GM18870 (cell line): ENCODE measurements around the gene FBXW8.

Source experiments
- ATAC-seq: cut with Tn5 transposase; IDR thresholded peaks from one replicate; pipeline ENCODE4 v1.9.1; 2021; ENCODE audit warnings: moderate library complexity; ENCODE audit not compliant: unreplicated experiment

Gene FBXW8

GRCh38 chr12:117018276-117018675, 107.5 kb downstream of the FBXW8 start:
- no peak for ATAC-seq

GRCh38 chr12:117018685-117019084, 107.9 kb downstream of the FBXW8 start:
- no peak for ATAC-seq

GRCh38 chr12:117019866-117020265, 109.1 kb downstream of the FBXW8 start:
- ATAC-seq: no peak

- ATAC-seq: no peak
Observed at GRCh38 chr12:117020536-117021220, 109.9 kb downstream of the FBXW8 start.

- ATAC-seq: no peak
Observed at GRCh38 chr12:117022465-117022864, 111.7 kb downstream of the FBXW8 start.

GRCh38 chr12:117023998-117024960, 113.5 kb downstream of the FBXW8 start:
- no peak for ATAC-seq

GRCh38 chr12:117024961-117025480, 114.3 kb downstream of the FBXW8 start:
- ATAC-seq: no peak

GRCh38 chr12:117025481-117026151, 114.9 kb downstream of the FBXW8 start:
- no peak for ATAC-seq

GRCh38 chr12:117026343-117026742, 115.6 kb downstream of the FBXW8 start:
- ATAC-seq: no peak

- ATAC-seq: no peak
Observed at GRCh38 chr12:117026921-117027250, 116.1 kb downstream of the FBXW8 start.

- no peak for ATAC-seq
Observed at GRCh38 chr12:117027251-117028086, 116.7 kb downstream of the FBXW8 start.

GRCh38 chr12:117028254-117028653, 117.5 kb downstream of the FBXW8 start:
- no peak for ATAC-seq

GRCh38 chr12:117030187-117030900, 119.6 kb downstream of the FBXW8 start:
- no peak for ATAC-seq

GRCh38 chr12:117031843-117032592, 121.3 kb downstream of the FBXW8 start:
- no peak for ATAC-seq

GRCh38 chr12:117032593-117033381, 122.0 kb downstream of the FBXW8 start:
- ATAC-seq: no peak

GRCh38 chr12:117033382-117034221, 122.9 kb downstream of the FBXW8 start:
- no peak for ATAC-seq

- ATAC-seq: no peak
Observed at GRCh38 chr12:117034249-117034648, 123.5 kb downstream of the FBXW8 start.
